Ovary (tissue), 10 donors: Measurements from ENCODE around the gene TMEM120B. TPM values are rescaled to one million over a fixed set of nuclear protein-coding genes. Genes with fewer than 3 reads are reported as not detected.
A peak's percentile ranks its signal among the peaks of the same experiment; 100 is the strongest.
"Not testable (repeated sequence)": the region's sequence is repeated elsewhere in the genome, so short reads cannot be mapped to it uniquely, and the experiment has no call there.

Experiments
- DNase-seq, 5 donors: peaks; one replicate each; pipeline ENCODE4 v3.0.0-alpha.2; 2019 to 2020
- H3K27ac ChIP-seq, 2 donors: fragments of 200-600 bp; one replicate each; pipeline versions ENCODE4 v1.5.1 to v1.8.0; 2019 to 2022
- H3K27me3 ChIP-seq: fragments of 200-600 bp; one replicate; pipeline ENCODE4 v1.8.0; 2022
- H3K36me3 ChIP-seq: fragments of 200-600 bp; sonication (generic); one replicate; pipeline ENCODE4 v1.5.1; 2019
- H3K4me1 ChIP-seq: one replicate; pipeline ENCODE4 v1.8.1; 2013; ENCODE audit warnings: mild to moderate bottlenecking, moderate library complexity; ENCODE audit not compliant: insufficient read depth
- H3K4me3 ChIP-seq: fragments of 200-600 bp; sonication (generic); one replicate; pipeline ENCODE4 v1.5.1; 2017
- H3K9me3 ChIP-seq, 2 donors: fragments of 200-600 bp in 1 of 2; sonication (generic) in 1 of 2; one replicate each; pipeline versions ENCODE4 v1.5.1 to v1.8.1; 2013 to 2019; ENCODE audit warnings: mild to moderate bottlenecking in 1 of 2, moderate library complexity in 1 of 2
- CTCF ChIP-seq, 3 donors: fragments of 450-650 bp in 2 of 3; fragments of 200-600 bp in 1 of 3; IDR thresholded peaks; one replicate each; pipeline versions ENCODE4 v1.5.1 to v1.8.0; 2016 to 2022; ENCODE audit warnings: antibody characterized with exemption in 3 of 3, mild to moderate bottlenecking in 1 of 3
- EP300 ChIP-seq: sonication (generic); formaldehyde crosslinking; IDR thresholded peaks from one replicate; pipeline ENCODE4 v1.6.1; 2017; ENCODE audit warnings: antibody characterized with exemption
- POLR2A ChIP-seq: fragments of 450-650 bp; IDR thresholded peaks from one replicate; pipeline ENCODE4 v1.6.1; 2017; ENCODE audit warnings: antibody characterized with exemption, mild to moderate bottlenecking, moderate library complexity
- WGBS, 3 donors: extraction: QIAGEN DNeasy Blood & Tissue Kit in 1 of 3; methylation state at CpG; one replicate each; pipeline versions ENCODE4 v1.1.5 to v1.1.7; 2013 to 2017; 5-methylcytosine and 5-hydroxymethylcytosine counted together
- intact Hi-C, 4 donors: fragments of 100-400 bp; cut with DNase I; formaldehyde crosslinking; loops; one replicate each; pipeline versions ENCODE4 v1.11.0 to v1.15.1; 2022 to 2023
- long read RNA-seq, 3 donors: library from polyadenylated mRNA in 2 of 3; unstranded in 2 of 3; transcript quantifications; one replicate each; pipeline ENCODE4 v2.0.0 and lab custom pipeline, GENCODE V29; 2021 to 2026
- polyA plus RNA-seq, 2 donors: library from polyadenylated mRNA; stranded (reverse); fragments of 200-250 nt in 1 of 2; fragments of 350-450 nt in 1 of 2; fragmentation: Illumina TruSeq in 1 of 2; extraction: RNeasy Lipid Tissue Mini Kit (QIAGEN cat#74804) in 1 of 2; gene quantifications; one replicate each; pipeline ENCODE4 v1.2.3, GENCODE V29; 2013 to 2014
- total RNA-seq, 7 donors: library from RNA; depleted of rRNA in 2 of 7; stranded (reverse); fragments of >200 nt in 2 of 7; fragmentation: NEBNext Ultra II Directional in 3 of 7; extraction: Animal tissue kit (Norgen Biotek cat#: 25700) in 3 of 7; gene quantifications; one replicate each; pipeline versions ENCODE4 v1.1.0 to v1.2.4, GENCODE V29; 2016 to 2023
- donor health status: DM: no; HTN: no; CAD: no; lungs with moderate emphysema.
- donor health status: DM: no; HTN: no; CAD: no.
- donor health status: Bipolar disorder and iron deficiency.
- donor health status: DM: yes; HTN: yes; CAD: no.
- donor health status: DM: no; HTN: no; CAD: no.
- donor health status: DM: yes; HTN: yes; CAD: no.

The TMEM120B gene
- 10 to 100 TPM in 4 of 7 donors, 1 to 10 TPM in 3; 2.0 to 15.3 (median 10.1) TPM for total RNA-seq
- polyA plus RNA-seq, result 1 to 10 TPM; 4.7 to 5.6 TPM
- long read RNA-seq, donor 1, partial matches to known transcripts, result 2 of 7 reads
- long read RNA-seq, donor 1, other reads (novel, unspliced or antisense), result 5 of 7 reads
- long read RNA-seq, donor 2, partial matches to known transcripts, result 15 of 15 reads
- long read RNA-seq, donor 2, other reads (novel, unspliced or antisense), result 0 of 15 reads
- long read RNA-seq, donor 3, full-length matches to known transcripts, result 2 of 19 reads
- long read RNA-seq, donor 3, partial matches to known transcripts, result 3 of 19 reads
- long read RNA-seq, donor 3, other reads (novel, unspliced or antisense), result 14 of 19 reads

GRCh38 chr12:121712461-121713256 lies at the start of gene TMEM120B:
TSS of gene TMEM120B (plus strand) at chr12:121712752. CDS start at chr12:121712896, 144 bp downstream.
- peaks cover 6% of the 10 kb centered on the region for H3K4me1 ChIP-seq
- TF ChIP-seq CTCF (IDR thresholded peaks at IDR 0.05) (no peak), POLR2A (peak; percentile 77), EP300 (no peak)
- 0 to 1% (median 0%) methylated on average over 19 to 74 of the region's 74 CpGs for WGBS, 3 donors
- H3K9me3 ChIP-seq, result no peaks in the 10 kb centered on the region
- intact Hi-C loops, result no loop called here
- peak; percentile 81 to 94 (median 87) for DNase-seq
- peak within 1 kb of the TSS; percentile 42 to 57 for H3K27ac ChIP-seq
- H3K4me3 ChIP-seq, result peak within 1 kb of the TSS; percentile 81
- H3K36me3 ChIP-seq, result no peaks in the 10 kb centered on the region
- H3K27me3 ChIP-seq, result no peaks in the 10 kb centered on the region

- TF ChIP-seq EP300 (no peak), POLR2A (no peak), CTCF (IDR thresholded peaks at IDR 0.05) (no peak)
- no peak overlapping the region for H3K4me3 ChIP-seq
- H3K36me3 ChIP-seq, result no peaks in the 10 kb centered on the region
- 87 to 91% (median 89%) methylated on average over 3 of the region's 3 CpGs for whole genome bisulfite sequencing, 3 donors
- H3K9me3 ChIP-seq, result no peaks in the 10 kb centered on the region
- no peaks in the 10 kb centered on the region for H3K27me3 ChIP-seq
- intact Hi-C loops, result no loop called here
- H3K4me1 ChIP-seq, result no peaks in the 10 kb centered on the region
- no peak for DNase-seq
- no peak overlapping the region for H3K27ac ChIP-seq
These were observed 49.0 kb upstream of the TMEM120B start for GRCh38 chr12:121663610-121663929.

- WGBS, 3 donors, result 78 to 82% (median 80%) methylated on average over 6 of the region's 6 CpGs
- intact Hi-C loops, H3K27me3 ChIP-seq, H3K9me3 ChIP-seq, H3K36me3 ChIP-seq, H3K4me3 ChIP-seq, H3K4me1 ChIP-seq, DNase-seq, H3K27ac ChIP-seq: not testable (repeated sequence)
These were observed 45.7 kb upstream of the TMEM120B start for GRCh38 chr12:121666829-121667228.

- 75 to 81% (median 77%) methylated on average over 18 of the region's 18 CpGs for whole genome bisulfite sequencing, 3 donors
- no peaks in the 10 kb centered on the region for H3K9me3 ChIP-seq
- H3K27ac ChIP-seq, result no peak overlapping the region
- no peaks in the 10 kb centered on the region for H3K36me3 ChIP-seq
- TF ChIP-seq CTCF (IDR thresholded peaks at IDR 0.05) (peak in 1 of 3 donors; percentile 22), EP300 (no peak)
- intact Hi-C loops, result no loop called here
- peak in 2 of 5 donors; percentile 50 to 63 for DNase-seq
- H3K27me3 ChIP-seq, result no peaks in the 10 kb centered on the region
- H3K4me3 ChIP-seq, result no peak overlapping the region
- H3K4me1 ChIP-seq, result no peaks in the 10 kb centered on the region
These were observed 43.6 kb upstream of the TMEM120B start for GRCh38 chr12:121668750-121669520.
